ENCODE results near the gene PDE4D. TPM values are rescaled to one million over a fixed set of nuclear protein-coding genes. Genes with fewer than 3 reads are reported as not detected.

Gene PDE4D
- total RNA-seq, 2 experiments from 2014 or later = 164 to 175 TPM

GRCh38 chr5:59620535-59621212, 272.9 kb downstream of the PDE4D start:
- DNase-seq (no peak), ATAC-seq (ENCODE audit: poor library complexity) (no peak)
- ChIA-PET CTCF (no interaction called here), POLR2A (no interaction called here)
- no peak overlapping the region for H3K27ac Mint-ChIP-seq
- no peaks in the 10 kb centered on the region for H3K9me3 Mint-ChIP-seq
- H3K36me3 Mint-ChIP-seq (ENCODE audit: low read depth) = no peaks in the 10 kb centered on the region
- H3K9me3 ChIP-seq (ENCODE audit: control insufficient read depth in 1 of 2, insufficient read depth in 1 of 2, low read length in 2 of 2) = no peaks in the 10 kb centered on the region
- intact Hi-C loops (cut with DNase I, micrococcal nuclease) = no loop called here
- H3K4me1 Mint-ChIP-seq (ENCODE audit: low read depth) = no peaks in the 10 kb centered on the region
- no peaks in the 10 kb centered on the region for H3K4me1 ChIP-seq (ENCODE audit: insufficient read depth, low read length)
- no peak overlapping the region for H3K4me3 ChIP-seq (ENCODE audit: low read length)
- no peak overlapping the region for H3K27ac ChIP-seq (ENCODE audit: low read depth in 1 of 2, low read length in 2 of 2)
- no peak for TF ChIP-seq CTCF (IDR thresholded peaks at IDR 0.05)
- no peak overlapping the region for H3K4me3 Mint-ChIP-seq
- no peaks in the 10 kb centered on the region for H3K27me3 Mint-ChIP-seq
- H3K27me3 ChIP-seq (ENCODE audit: control insufficient read depth in 1 of 2, insufficient read depth in 2 of 2, low read length in 2 of 2) = no peaks in the 10 kb centered on the region
- no peaks in the 10 kb centered on the region for H3K36me3 ChIP-seq (ENCODE audit: insufficient read depth, low read length)

- TF ChIP-seq CTCF (IDR thresholded peaks at IDR 0.05) = no peak
- H3K4me3 ChIP-seq (ENCODE audit: low read length) = no peak overlapping the region
- no peak overlapping the region for H3K4me3 Mint-ChIP-seq
- no peak overlapping the region for H3K27ac Mint-ChIP-seq
- POLR2A ChIA-PET = no interaction called here
- no peak overlapping the region for H3K27ac ChIP-seq (ENCODE audit: low read depth in 1 of 2, low read length in 2 of 2)
- no peaks in the 10 kb centered on the region for H3K27me3 ChIP-seq (ENCODE audit: control insufficient read depth in 1 of 2, insufficient read depth in 2 of 2, low read length in 2 of 2)
- DNase-seq (no peak), ATAC-seq (ENCODE audit: poor library complexity) (no peak)
- CTCF ChIA-PET = no interaction called here
- H3K4me1 Mint-ChIP-seq (ENCODE audit: low read depth) = no peaks in the 10 kb centered on the region
- H3K27me3 Mint-ChIP-seq = no peaks in the 10 kb centered on the region
- H3K9me3 ChIP-seq (ENCODE audit: control insufficient read depth in 1 of 2, insufficient read depth in 1 of 2, low read length in 2 of 2) = no peaks in the 10 kb centered on the region
- H3K9me3 Mint-ChIP-seq = no peaks in the 10 kb centered on the region
- H3K36me3 Mint-ChIP-seq (ENCODE audit: low read depth) = no peaks in the 10 kb centered on the region
- H3K4me1 ChIP-seq (ENCODE audit: insufficient read depth, low read length) = no peaks in the 10 kb centered on the region
- H3K36me3 ChIP-seq (ENCODE audit: insufficient read depth, low read length) = no peaks in the 10 kb centered on the region
- intact Hi-C loops (cut with DNase I, micrococcal nuclease) = no loop called here
These were observed 274.9 kb downstream of the PDE4D start for GRCh38 chr5:59618644-59619043.

GRCh38 chr5:59617186-59617771, 276.2 kb downstream of the PDE4D start:
- ATAC-seq (ENCODE audit: poor library complexity) = no peak

More at GRCh38 chr5:59617186-59617771, 276.2 kb downstream of the PDE4D start:
- no peak for TF ChIP-seq CTCF (IDR thresholded peaks at IDR 0.05)
- Histone ChIP-seq H3K9me3 (ENCODE audit: control insufficient read depth in 1 of 2, insufficient read depth in 1 of 2, low read length in 2 of 2) (no peaks in the 10 kb centered on the region), H3K27ac (ENCODE audit: low read depth in 1 of 2, low read length in 2 of 2) (no peak overlapping the region), H3K4me3 (ENCODE audit: low read length) (no peak overlapping the region), H3K36me3 (ENCODE audit: insufficient read depth, low read length) (no peaks in the 10 kb centered on the region), H3K27me3 (ENCODE audit: control insufficient read depth in 1 of 2, insufficient read depth in 2 of 2, low read length in 2 of 2) (no peaks in the 10 kb centered on the region), H3K4me1 (ENCODE audit: insufficient read depth, low read length) (no peaks in the 10 kb centered on the region)
- ChIA-PET CTCF (no interaction called here), POLR2A (no interaction called here)
- Mint-ChIP-seq H3K27ac (no peak overlapping the region), H3K9me3 (no peaks in the 10 kb centered on the region), H3K27me3 (no peaks in the 10 kb centered on the region), H3K4me3 (no peak overlapping the region), H3K36me3 (ENCODE audit: low read depth) (no peaks in the 10 kb centered on the region), H3K4me1 (ENCODE audit: low read depth) (no peaks in the 10 kb centered on the region)
- no peak for DNase-seq
- intact Hi-C loops (cut with DNase I, micrococcal nuclease) = no loop called here
